H1 (cell line): Measurements from ENCODE around the gene SGSH.

Experiments used
- ATF3 ChIP-seq: IDR thresholded peaks from 2 replicates; pipeline ENCODE4 v1.6.1; 2011; ENCODE audit warnings: low read depth, mild to moderate bottlenecking, low read length; ENCODE audit not compliant: insufficient read depth
- CHD2 ChIP-seq: IDR thresholded peaks from 2 replicates; pipeline ENCODE4 v1.6.1; 2012; ENCODE audit warnings: low read length, improper control_type of control experiment
- CTCF ChIP-seq, 3 experiments: IDR thresholded peaks; 1 replicate in 2 of 3; 2 replicates in 1 of 3; pipeline versions ENCODE4 v1.5.1 to v1.6.1; 2011; ENCODE audit warnings: low read length in 3 of 3, mild to moderate bottlenecking in 3 of 3, inconsistent platforms in 2 of 3, low read depth in 1 of 3, moderate library complexity in 1 of 3; ENCODE audit not compliant: insufficient read depth in 1 of 3; ENCODE audit errors: control extremely low read depth in 1 of 3
- GTF2F1 ChIP-seq: IDR thresholded peaks from 2 replicates; pipeline ENCODE4 v1.6.1; 2012; ENCODE audit warnings: low read depth, low read length, improper control_type of control experiment, borderline replicate concordance
- POLR2A ChIP-seq, 2 experiments: IDR thresholded peaks; 1 replicate in 1 of 2; 2 replicates in 1 of 2; pipeline ENCODE4 v1.6.1; 2011; ENCODE audit warnings: low read depth in 2 of 2, low read length in 2 of 2, mild to moderate bottlenecking in 2 of 2; ENCODE audit errors: control extremely low read depth in 1 of 2
- POLR2AphosphoS5 ChIP-seq: IDR thresholded peaks from 2 replicates; pipeline ENCODE4 v1.6.1; 2011; ENCODE audit warnings: low read depth, low read length

- TF ChIP-seq POLR2AphosphoS5 (no peak), CHD2 (no peak), CTCF (IDR thresholded peaks at IDR 0.05; ENCODE audit: control extremely low read depth in 1 of 3, insufficient read depth in 1 of 3, low read depth in 1 of 3, low read length in 3 of 3) (no peak), GTF2F1 (no peak), POLR2A (IDR thresholded peaks at IDR 0.05; ENCODE audit: control extremely low read depth in 1 of 2, low read depth in 2 of 2, low read length in 2 of 2) (no peak), ATF3 (no peak)
Observed at GRCh38 chr17:80227156-80227555, 7.0 kb upstream of the SGSH start.
